ENCODE measurements around the gene STRN.

DNA sequence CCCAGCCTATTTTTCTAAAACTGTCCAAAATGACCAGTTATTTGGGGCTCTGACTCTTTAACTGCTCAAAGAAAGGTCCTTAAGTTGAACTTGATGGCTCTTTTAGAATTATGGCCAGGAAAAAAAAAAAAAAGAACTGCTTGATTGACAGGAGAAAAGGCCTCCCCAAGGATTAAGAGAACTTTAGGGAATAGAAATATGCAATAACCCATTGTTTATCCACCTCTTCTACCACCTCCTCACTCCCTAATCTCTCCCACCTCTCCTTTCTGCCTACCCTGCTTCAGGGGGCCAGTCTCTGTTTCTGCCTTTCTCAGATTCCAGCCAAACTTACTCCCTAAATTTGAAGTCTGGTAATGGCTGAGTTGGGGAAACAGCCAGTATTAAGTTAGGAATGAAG is 5.7 kb upstream of the STRN start:
- TF ChIP-seq POLR2A (IDR thresholded peaks at IDR 0.05; ENCODE audit: low read depth, low read length) = no peak
- TF ChIP-seq POLR2AphosphoS5 (IDR thresholded peaks at IDR 0.05; ENCODE audit: low read depth, low read length) = no peak

Measured in GM12892 (cell line).